Panc1 (cell line): ENCODE measurements around the gene ADGRL1. TPM values are rescaled to one million over a fixed set of nuclear protein-coding genes. Genes with fewer than 3 reads are reported as not detected.

Experiments used
- ATAC-seq: fragments of 200-7000 bp; cut with Tn5 transposase; 2 replicates; pipeline ENCODE4 v1.9.1; 2020; ENCODE audit warnings: mild to moderate bottlenecking, moderate library complexity
- BruUV-seq: library from RNA; stranded (reverse); fragments of 400-500 nt; replicated peaks from 2 replicates; lab custom pipeline; 2021; lab: Mats Ljungman, UMichigan
- CTCF ChIA-PET: fragments of 300-600 bp; sonication (Branson Sonifier 250); formaldehyde crosslinking; loops from one replicate; lab custom pipeline; 2022; ENCODE audit warnings: antibody characterized with exemption; lab: Charles Lee
- POLR2A ChIA-PET: fragments of 300-600 bp; sonication (Branson Sonifier 250); formaldehyde crosslinking; loops from one replicate; lab custom pipeline; 2022; ENCODE audit warnings: antibody characterized with exemption; lab: Charles Lee
- DNase-seq: peaks from one replicate; pipeline ENCODE4 v3.0.0-alpha.2; 2010; ENCODE audit warnings: low read depth, low spot score
- H3K27ac ChIP-seq: 2 replicates; pipeline ENCODE4 v1.5.1; 2011; ENCODE audit warnings: mild to moderate bottlenecking, low read length, inconsistent platforms
- H3K27me3 ChIP-seq: fragments of 200-500 bp; sonication (Bioruptor generic); 2 replicates; pipeline ENCODE4 v1.6.0; 2014; ENCODE audit warnings: low read length, inconsistent platforms; ENCODE audit not compliant: control insufficient read depth, insufficient read depth
- H3K36me3 ChIP-seq: fragments of 200-500 bp; sonication (Bioruptor generic); 2 replicates; pipeline ENCODE4 v1.5.1; 2014; ENCODE audit warnings: inconsistent platforms, mild to moderate bottlenecking, low read length, moderate library complexity; ENCODE audit not compliant: control insufficient read depth, insufficient read depth
- H3K4me1 ChIP-seq: 2 replicates; pipeline ENCODE4 v1.5.1; 2011; ENCODE audit warnings: inconsistent platforms, mild to moderate bottlenecking, low read length, moderate library complexity; ENCODE audit not compliant: control insufficient read depth, insufficient read depth
- H3K4me3 ChIP-seq, 2 experiments: 2 replicates each; pipeline ENCODE4 v1.5.1; 2011 to 2012; ENCODE audit warnings: low read depth in 2 of 2, low read length in 2 of 2, mild to moderate bottlenecking in 2 of 2, inconsistent platforms in 1 of 2, moderate library complexity in 1 of 2
- H3K9me3 ChIP-seq: fragments of 200-500 bp; sonication (Bioruptor generic); 2 replicates; pipeline ENCODE4 v1.5.1; 2014; ENCODE audit warnings: low read depth, mild to moderate bottlenecking, inconsistent platforms, low read length, moderate library complexity; ENCODE audit not compliant: control insufficient read depth, insufficient read depth
- POLR2AphosphoS5 ChIP-seq: IDR thresholded peaks from 2 replicates; pipeline ENCODE4 v1.6.1; 2012; ENCODE audit warnings: mild to moderate bottlenecking, low read depth, low read length, moderate library complexity
- SIN3A ChIP-seq: IDR thresholded peaks from 2 replicates; pipeline ENCODE4 v1.6.1; 2012; ENCODE audit warnings: low read depth, mild to moderate bottlenecking, low read length, moderate library complexity, borderline replicate concordance; ENCODE audit not compliant: insufficient read depth
- TCF7L2 ChIP-seq: IDR thresholded peaks from 2 replicates; pipeline ENCODE4 v1.6.1; 2011; ENCODE audit warnings: mild to moderate bottlenecking, low read depth, low read length, inconsistent platforms
- in situ Hi-C: cut with HindIII; loops from 2 replicates; pipeline ENCODE4 v1.10.0; 2016; ENCODE audit warnings: low sequenced_read_pairs, low pct_unique_long_range_greater_than_20kb
- intact Hi-C: fragments of 100-400 bp; cut with micrococcal nuclease; formaldehyde crosslinking; loops from one replicate; pipeline ENCODE4 v1.10.0; 2022; ENCODE audit not compliant: unreplicated experiment
- total RNA-seq: library from RNA; stranded (reverse); gene quantifications from one replicate; pipeline ENCODE4 v1.2.1, GENCODE V29; 2021; ENCODE audit not compliant: unreplicated experiment
- TF ChIP-seq, protein P1 (sequence below), 2 experiments: IDR thresholded peaks; 2 replicates each; pipeline ENCODE4 v1.6.1; 2011 to 2012; ENCODE audit warnings: low read depth in 2 of 2, control low read depth in 1 of 2, low read length in 1 of 2, mild to moderate bottlenecking in 1 of 2, moderate library complexity in 1 of 2; ENCODE audit not compliant: insufficient read depth in 1 of 2
- TF ChIP-seq, protein P2 (sequence below): fragments of 450-650 bp; IDR thresholded peaks from 2 replicates; pipeline ENCODE4 v1.5.1; 2017; ENCODE audit warnings: mild to moderate bottlenecking

The ADGRL1 gene
- total RNA-seq, 1 experiment from 2014 or later: 37.7 TPM

DNA sequence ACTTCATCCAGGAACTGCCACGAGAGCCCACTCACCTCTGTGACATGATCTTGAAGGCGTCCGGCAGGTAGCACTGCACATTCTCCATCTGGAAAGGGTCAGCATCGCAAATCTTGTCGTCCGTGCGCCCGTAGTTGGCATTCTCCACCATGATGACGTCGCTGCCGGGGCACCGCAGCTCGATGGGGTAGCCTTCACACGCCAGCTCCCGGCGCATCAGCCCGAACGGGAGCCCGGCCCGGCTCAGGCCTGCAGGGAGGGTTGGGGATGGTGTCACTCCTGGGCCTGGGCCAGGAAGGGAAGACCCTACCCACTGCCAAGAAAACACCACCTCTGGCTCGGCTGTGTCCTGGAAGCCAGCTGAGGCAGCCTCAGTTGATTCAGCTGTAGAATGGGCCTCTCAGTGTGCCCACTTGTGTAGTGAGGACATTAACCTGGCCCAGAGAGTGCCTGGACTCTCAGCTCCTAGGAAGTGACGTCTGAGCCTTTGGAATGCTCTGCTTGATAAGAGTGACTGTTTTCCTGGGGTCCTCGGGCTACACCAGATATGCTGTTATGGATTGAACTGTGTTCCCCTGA, 28.4 kb downstream of the ADGRL1 start:
- Histone ChIP-seq H3K27me3 (no peaks in the 10 kb centered on the region), H3K4me1 (no peaks in the 10 kb centered on the region), H3K36me3 (no peaks in the 10 kb centered on the region), H3K9me3 (no peaks in the 10 kb centered on the region), H3K4me3 (no peak overlapping the region), H3K27ac (no peak overlapping the region)
- TF ChIP-seq TCF7L2 (no peak), SIN3A (no peak), POLR2AphosphoS5 (no peak)
- TF ChIP-seq, protein P1, sequence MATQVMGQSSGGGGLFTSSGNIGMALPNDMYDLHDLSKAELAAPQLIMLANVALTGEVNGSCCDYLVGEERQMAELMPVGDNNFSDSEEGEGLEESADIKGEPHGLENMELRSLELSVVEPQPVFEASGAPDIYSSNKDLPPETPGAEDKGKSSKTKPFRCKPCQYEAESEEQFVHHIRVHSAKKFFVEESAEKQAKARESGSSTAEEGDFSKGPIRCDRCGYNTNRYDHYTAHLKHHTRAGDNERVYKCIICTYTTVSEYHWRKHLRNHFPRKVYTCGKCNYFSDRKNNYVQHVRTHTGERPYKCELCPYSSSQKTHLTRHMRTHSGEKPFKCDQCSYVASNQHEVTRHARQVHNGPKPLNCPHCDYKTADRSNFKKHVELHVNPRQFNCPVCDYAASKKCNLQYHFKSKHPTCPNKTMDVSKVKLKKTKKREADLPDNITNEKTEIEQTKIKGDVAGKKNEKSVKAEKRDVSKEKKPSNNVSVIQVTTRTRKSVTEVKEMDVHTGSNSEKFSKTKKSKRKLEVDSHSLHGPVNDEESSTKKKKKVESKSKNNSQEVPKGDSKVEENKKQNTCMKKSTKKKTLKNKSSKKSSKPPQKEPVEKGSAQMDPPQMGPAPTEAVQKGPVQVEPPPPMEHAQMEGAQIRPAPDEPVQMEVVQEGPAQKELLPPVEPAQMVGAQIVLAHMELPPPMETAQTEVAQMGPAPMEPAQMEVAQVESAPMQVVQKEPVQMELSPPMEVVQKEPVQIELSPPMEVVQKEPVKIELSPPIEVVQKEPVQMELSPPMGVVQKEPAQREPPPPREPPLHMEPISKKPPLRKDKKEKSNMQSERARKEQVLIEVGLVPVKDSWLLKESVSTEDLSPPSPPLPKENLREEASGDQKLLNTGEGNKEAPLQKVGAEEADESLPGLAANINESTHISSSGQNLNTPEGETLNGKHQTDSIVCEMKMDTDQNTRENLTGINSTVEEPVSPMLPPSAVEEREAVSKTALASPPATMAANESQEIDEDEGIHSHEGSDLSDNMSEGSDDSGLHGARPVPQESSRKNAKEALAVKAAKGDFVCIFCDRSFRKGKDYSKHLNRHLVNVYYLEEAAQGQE (IDR thresholded peaks at IDR 0.05; ENCODE audit: insufficient read depth in 1 of 2, low read depth in 2 of 2, low read length in 1 of 2): no peak
- TF ChIP-seq, protein P2, sequence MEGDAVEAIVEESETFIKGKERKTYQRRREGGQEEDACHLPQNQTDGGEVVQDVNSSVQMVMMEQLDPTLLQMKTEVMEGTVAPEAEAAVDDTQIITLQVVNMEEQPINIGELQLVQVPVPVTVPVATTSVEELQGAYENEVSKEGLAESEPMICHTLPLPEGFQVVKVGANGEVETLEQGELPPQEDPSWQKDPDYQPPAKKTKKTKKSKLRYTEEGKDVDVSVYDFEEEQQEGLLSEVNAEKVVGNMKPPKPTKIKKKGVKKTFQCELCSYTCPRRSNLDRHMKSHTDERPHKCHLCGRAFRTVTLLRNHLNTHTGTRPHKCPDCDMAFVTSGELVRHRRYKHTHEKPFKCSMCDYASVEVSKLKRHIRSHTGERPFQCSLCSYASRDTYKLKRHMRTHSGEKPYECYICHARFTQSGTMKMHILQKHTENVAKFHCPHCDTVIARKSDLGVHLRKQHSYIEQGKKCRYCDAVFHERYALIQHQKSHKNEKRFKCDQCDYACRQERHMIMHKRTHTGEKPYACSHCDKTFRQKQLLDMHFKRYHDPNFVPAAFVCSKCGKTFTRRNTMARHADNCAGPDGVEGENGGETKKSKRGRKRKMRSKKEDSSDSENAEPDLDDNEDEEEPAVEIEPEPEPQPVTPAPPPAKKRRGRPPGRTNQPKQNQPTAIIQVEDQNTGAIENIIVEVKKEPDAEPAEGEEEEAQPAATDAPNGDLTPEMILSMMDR: no peak
- DNase-seq (no peak), ATAC-seq (no peak)
- ChIA-PET POLR2A (no interaction called here), CTCF (no interaction called here)
- intact Hi-C loops (no loop called here), in situ Hi-C loops (no loop called here)
- BruUV-seq: no TSS peak

DNA sequence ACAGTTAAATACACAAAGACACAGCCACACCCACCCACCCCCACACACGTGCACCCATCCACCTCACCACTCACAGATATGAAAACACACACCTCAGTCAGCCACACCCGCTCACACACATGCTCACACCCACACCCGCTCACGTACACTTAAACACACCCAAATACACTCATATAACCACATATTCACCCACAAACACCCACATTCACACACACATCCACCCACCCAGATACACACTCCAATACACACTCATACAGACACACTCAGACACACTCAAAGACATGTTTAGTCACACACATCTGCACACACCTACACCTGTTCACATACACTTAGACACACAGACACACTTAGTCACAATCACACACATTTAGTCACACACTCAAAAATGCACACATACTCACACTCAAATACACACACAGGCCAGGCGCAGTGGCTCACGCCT, 30.6 kb downstream of the ADGRL1 start:
- in situ Hi-C loops: no loop called here

More for the DNA sequence above, 30.6 kb downstream of the ADGRL1 start:
- H3K27ac ChIP-seq: no peak overlapping the region
- TF ChIP-seq TCF7L2 (no peak), SIN3A (no peak), POLR2AphosphoS5 (no peak)
- TF ChIP-seq, protein P1 (IDR thresholded peaks at IDR 0.05; ENCODE audit: insufficient read depth in 1 of 2, low read depth in 2 of 2, low read length in 1 of 2): no peak
- TF ChIP-seq, protein P2: no peak
- DNase-seq (no peak), ATAC-seq (no peak)
- H3K9me3 ChIP-seq: no peaks in the 10 kb centered on the region
- ChIA-PET CTCF (no interaction called here), POLR2A (interaction anchor here (0.6 kb wide), 2 partner anchors 162 to 880 kb away, joined by 5 to 14 read pairs; no protein-coding TSS in a partner anchor)
- no peaks in the 10 kb centered on the region for H3K4me1 ChIP-seq
- H3K27me3 ChIP-seq: no peaks in the 10 kb centered on the region
- H3K36me3 ChIP-seq: no peaks in the 10 kb centered on the region
- H3K4me3 ChIP-seq: no peak overlapping the region
- no TSS peak for BruUV-seq
- intact Hi-C loops: no loop called here
